ENCODE data around the gene LZTFL1. TPM values are rescaled to one million over a fixed set of nuclear protein-coding genes. Genes with fewer than 3 reads are reported as not detected.

The LZTFL1 gene
- total RNA-seq, 1 donor from 2014 or later: 25.4 TPM

Other genes starting within 250 kb of the LZTFL1 start
- gene LIMD1, start 247.4 kb downstream of the LZTFL1 start, total RNA-seq: 76.8 TPM
- 51.8 TPM for gene SACM1L, start 152.7 kb downstream of the LZTFL1 start, total RNA-seq
- 55.4 TPM for gene SLC6A20, start 45.6 kb downstream of the LZTFL1 start, total RNA-seq
- 0.23 TPM for gene CCR9, start 44.4 kb upstream of the LZTFL1 start, total RNA-seq
- 11.9 TPM for gene CXCR6, start 101.3 kb upstream of the LZTFL1 start, total RNA-seq
- gene FYCO1, start 153.7 kb upstream of the LZTFL1 start, total RNA-seq: 94.4 TPM
- 0.66 TPM for gene XCR1, start 185.4 kb upstream of the LZTFL1 start, total RNA-seq

Measured in mucosa of gallbladder (tissue), 1 donor.